HPDE6-E6E7 (cell line): ENCODE data around the gene CENPL.
"Not testable (repeated sequence)": the region's sequence is repeated elsewhere in the genome, so short reads cannot be mapped to it uniquely, and the experiment has no call there.

Experiments used
- DNase-seq: peaks from one replicate; pipeline ENCODE4 v3.0.0; 2011; ENCODE audit warnings: missing footprints; ENCODE audit errors: extremely low spot score

The CENPL gene

DNA sequence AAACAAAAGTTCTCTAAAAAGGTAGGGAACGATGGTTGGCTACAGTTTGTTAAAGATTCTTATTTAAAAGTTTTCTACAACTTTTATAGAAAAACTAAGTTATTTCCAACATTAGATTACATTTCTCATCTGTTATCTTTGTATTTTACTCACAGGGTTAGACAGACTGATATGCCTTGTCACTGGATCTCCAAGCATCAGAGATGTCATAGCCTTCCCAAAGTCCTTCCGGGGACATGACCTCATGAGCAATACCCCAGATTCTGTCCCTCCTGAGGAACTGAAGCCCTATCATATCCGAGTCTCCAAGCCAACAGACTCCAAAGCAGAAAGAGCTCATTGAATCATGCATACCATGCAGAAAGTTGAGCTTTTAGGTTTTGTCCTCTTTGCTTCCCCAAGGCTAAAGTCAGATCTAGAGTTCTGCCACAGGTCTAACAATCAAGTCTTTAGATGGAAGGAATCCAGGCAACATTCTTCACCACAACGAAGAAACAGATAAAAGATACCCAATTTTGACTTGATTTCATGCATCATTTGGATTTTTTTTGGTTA lies 32.8 kb upstream of the CENPL start:
- DNase-seq, result no peak

DNA sequence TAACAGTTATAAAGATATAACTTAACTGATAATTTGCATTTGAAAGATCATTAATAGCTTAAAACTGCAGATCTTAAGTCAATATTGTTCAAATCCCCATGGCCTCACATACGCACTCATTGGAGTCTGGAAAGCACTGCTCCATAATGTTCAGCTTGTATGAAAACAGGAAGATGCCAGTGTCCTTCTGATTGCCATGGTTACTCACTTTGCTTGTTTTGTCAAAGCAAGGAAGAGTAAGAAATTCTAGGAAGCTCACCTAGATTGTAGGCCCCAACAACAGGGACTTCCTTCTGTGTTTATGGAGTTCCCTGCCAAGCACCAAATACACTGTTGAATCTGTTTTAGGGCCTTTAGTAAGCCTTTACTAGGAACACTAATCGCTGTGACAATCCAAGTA lies 32.2 kb upstream of the CENPL start:
- no peak for DNase-seq

DNA sequence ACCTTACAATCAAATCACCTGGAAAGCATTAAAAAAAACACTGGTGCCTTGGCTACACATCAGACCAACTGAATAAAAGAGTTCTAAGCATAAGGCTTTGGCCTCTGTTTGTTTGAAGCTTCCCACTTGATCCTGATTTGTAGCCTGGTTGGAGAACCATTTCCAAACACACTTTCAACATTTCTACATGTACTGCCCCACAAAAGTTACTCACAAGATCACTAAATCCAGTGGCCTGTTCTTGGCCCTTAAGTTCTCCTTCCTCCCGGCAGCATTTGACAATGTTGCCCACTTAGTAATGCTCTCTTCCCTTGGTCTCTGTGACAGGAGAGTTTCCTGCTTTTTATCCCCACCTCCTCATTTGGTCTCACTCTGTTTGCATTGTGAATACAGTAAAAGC lies 31.3 kb upstream of the CENPL start:
- no peak for DNase-seq

DNA sequence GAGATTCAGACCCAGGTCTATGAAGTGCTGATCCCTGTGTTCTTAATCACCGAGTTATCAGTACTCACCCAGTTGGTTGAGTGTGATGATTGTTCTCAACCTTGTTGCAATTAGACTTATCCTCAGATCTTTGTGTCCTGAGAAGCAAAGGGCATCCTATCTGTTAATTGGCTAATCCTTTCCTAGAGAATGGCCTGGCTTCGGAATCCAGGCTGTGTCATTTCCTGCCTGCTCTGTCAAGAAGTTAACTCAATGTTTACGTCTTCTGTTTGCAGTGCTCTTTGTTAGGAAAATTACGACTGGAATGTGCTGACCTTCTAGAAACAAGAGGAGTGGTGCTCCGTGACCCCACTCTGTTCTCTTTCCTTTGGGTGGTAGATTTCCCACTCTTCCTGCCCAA lies 28.4 kb upstream of the CENPL start:
- no peak for DNase-seq

DNA sequence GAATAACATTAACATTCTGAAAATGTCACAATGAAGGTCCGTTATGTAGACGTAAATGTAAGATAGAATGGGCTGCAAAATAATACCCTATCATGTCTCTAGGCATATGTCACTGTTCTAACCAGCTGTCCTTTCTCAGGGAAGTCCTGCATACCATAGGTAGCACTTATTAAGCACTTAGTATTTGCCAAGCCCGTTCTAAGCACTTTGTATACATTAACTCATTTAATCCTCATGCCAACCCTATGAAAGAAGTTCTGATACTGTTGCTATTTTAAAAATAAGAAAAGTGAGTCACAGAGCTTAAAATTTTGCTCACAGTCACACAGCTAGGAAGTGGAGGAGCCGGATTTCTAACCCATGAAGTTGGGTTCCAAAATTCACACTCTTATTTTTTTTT lies 27.4 kb upstream of the CENPL start:
- no peak for DNase-seq

DNA sequence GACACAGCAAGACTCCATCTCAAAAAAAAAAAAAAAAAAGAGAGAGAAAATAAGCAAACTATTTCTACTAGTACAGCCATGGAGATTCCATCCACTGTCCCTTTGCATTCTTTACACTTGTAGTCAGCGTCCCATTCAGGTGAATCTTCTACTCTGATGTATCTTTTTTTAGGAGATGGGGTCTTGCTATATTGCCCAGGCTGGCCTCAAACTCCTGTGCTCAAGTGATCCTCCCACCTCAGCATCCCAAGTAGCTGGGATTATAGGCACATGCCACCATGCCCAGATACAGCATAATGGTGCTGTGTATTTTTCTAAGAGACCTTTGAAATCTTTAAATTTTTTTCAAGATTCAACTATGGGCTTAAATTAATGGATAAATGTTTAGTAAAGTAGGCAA lies 8.1 kb upstream of the CENPL start:
- no peak for DNase-seq

DNA sequence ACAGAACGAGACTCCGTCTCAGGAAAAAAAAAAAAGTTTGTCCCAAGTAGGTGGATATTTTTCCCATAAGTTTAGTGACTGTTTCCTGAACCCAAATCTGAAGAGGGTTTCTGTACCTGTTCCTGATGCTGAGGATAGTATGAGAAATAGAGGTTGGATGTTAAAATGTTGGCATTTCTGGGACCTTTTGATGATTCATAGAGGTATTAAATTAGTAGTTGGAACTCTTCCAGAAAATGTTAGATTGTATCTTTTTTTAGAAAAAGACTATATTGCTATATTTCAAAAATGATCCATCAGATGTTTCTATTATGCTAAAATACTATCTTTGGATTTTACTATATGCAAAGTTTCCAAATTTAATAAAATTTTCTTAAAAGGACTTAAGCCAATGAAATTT lies 2.9 kb upstream of the CENPL start:
- no peak for DNase-seq

DNA sequence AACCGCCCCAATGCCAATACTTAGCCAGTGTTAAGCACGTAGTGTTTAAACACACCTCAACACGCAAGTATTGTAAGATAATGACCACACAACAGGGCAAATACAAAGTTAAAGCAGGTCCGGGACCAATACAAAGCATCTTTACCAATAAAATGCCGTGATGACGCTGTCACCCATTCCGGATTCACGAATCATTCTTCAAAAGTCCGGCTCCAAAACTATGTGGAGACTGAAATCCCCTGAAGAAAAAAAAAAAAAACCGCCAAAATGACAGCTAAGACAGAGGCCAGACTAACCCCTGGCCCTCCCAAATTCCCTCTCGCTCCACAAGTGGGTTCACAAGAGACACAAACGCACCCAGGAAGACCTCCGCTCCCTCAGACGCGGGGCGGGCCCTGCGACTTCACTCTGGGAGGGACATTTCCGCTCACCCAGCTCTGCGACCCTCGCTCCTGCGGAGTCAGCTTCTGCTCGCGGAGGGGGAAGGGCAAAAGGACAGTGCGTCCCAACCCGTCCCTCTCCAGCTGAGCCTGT lies 835 bp downstream of the CENPL start:
- DNase-seq, result no peak

DNA sequence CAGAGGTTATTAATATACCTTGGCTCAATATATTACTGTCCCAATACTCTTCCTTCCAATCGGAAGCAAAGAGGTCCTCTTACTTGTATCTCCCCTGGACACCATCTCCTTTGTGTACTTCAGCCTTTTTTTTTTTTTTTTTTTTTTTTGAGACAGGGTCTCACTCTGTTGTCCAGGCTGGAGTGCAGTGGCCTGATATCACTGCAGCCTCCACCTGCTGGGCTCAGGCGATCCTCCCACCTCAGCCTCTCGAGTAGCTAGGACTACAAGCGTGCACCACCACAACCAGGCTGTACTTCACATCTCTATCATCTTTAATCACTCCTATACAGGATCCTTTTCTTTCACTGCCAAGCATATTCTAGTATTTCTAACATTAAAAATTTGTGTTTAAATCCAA lies 3.0 kb downstream of the CENPL start:
- DNase-seq, result no peak

DNA sequence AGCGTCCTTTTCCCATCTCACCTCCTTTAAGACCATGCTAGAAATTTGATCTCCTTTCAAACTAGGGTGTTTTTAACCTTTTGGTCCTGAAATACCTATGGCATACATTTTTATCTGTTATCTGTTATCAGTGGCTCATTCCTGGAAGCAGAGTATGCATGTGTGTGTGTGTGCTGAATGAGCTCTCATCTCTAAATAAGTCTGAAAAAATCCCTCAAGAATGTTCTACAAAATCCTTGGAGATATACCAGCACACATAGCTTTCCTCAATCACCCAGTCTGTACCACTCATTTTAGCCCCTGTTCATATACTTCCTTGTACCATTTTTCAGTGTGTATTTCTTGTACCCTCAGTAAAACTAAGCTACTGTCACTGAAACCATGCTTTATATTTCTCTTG lies 6.2 kb downstream of the CENPL start:
- no peak for DNase-seq

DNA sequence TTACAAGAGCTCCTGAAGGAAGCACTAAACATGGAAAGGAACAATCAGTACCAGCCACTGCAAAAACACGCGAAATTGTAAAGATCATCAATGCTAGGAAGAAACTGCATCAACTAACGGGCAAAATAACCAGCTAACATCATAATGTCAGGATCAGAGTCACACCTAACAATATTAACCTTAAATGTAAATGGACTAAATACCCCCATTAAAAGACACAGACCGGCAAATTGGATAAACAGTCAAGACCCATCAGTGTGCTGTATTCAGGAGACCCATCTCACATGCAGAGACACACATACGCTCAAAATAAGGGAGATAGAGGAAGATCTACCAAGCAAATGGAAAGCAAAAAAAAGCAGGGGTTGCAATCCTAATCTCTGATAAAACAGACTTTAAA lies 11.0 kb downstream of the CENPL start:
- DNase-seq, result not testable (repeated sequence)

DNA sequence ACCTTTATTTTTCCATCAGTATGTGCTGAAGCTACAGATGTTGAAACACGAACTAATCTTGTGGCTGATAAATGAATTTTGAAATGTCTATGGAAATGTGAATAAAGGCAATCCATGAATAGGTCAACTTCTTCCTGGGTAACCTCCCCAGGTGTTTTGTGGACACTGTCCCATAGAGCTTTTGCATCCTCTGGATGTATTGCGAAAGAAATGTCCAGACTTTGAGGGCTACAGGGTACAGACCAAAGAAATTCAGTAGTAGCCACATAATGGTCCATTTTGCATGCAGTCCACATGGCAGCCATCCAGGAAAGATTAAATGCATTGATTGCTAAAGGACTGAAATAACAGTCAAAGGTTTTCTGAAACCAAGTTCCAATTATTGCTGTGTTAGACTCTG lies 21.7 kb downstream of the CENPL start:
- DNase-seq, result no peak

DNA sequence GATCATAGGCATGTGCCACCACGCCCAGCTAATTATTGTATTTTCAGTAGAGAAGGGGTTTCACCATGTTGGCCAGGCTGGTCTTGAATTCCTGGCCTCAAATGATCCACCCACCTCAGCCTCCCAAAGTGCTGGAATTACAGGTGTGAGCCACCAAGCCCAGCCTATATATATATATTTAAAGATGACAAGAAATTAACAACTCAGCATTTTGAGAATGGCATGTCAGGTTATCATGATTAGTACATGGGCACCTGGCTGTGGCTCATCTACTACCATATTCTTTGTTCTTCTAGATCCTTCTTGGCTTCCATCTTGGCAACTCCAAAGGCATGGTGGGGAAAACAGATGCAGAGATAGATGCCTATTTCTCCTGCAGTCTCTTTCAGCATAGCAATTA lies 24.7 kb downstream of the CENPL start:
- not testable (repeated sequence) for DNase-seq

DNA sequence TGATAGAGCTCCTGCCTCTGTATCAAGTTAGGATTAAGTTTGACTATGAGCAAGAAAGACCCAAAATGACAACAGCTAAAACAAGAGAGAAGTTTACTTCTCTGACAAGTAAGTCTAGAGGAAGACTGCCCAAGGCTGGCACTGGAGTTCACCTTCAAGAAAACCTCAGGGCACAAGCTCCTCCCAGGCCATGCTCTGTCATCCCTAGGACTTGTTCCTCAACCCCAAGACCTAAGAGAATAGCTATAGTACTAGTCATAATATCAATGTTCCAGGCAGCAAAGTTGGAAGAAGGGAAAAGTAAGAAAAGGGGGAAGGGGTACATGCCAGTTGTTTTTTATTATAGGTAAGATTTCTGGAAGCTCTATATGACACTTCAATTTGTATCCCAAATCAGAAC lies 26.6 kb downstream of the CENPL start:
- DNase-seq, result peak; percentile 8

DNA sequence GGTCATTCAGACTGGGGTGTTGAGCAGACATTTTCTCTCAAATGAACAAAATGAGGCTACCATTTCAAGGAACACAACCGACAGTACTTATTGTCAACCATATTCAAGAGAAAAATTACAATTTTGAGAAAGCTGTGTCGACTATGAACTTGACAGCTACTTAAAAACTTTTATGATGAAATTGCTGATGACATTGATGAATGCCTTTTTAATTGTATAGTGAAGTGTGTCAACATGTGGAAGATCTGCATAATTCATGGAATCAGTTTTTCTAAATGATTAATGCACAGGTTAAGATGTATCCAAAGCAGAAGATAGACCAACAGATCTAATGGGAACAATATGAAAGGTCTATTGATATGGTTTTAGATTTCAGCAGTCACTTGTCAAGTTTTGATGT lies 34.8 kb downstream of the CENPL start:
- no peak for DNase-seq

DNA sequence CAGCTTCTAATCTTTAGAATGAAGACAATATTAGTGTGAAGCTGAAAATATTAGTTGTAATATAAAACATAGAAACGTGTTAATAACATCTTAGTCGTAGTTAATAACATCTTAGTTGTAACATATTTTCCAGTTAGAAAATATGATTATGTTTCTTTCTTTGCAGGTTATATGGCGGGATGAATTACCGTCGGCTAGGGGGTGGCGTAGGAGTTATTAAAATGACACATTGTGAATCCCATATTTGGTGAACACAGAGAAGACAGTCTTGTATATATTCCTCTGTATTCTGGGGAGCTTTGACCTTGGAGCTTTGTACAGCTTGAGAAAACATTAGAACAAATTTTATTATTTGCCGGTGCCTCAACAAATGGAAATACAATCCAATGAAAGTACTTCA lies 39.7 kb downstream of the CENPL start:
- no peak for DNase-seq

DNA sequence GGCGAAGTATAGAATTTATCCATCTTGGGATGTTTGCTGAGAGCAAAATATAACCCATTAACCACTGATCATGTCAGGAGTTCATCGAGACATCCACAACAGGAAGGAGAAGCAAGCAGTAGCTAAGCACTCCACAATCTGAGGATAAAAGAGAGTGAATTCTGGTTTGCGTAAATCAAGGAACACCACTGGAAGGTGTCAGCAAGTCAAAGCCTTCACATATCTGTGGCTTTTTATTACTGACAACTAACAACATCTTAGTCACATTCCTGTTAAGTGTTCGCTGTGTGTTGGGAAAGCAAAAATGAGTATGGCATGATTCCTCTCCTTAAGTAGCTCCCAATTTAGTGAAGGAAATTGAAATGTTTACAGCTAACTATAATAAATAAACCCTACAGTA lies 44.7 kb downstream of the CENPL start:
- DNase-seq, result no peak

DNA sequence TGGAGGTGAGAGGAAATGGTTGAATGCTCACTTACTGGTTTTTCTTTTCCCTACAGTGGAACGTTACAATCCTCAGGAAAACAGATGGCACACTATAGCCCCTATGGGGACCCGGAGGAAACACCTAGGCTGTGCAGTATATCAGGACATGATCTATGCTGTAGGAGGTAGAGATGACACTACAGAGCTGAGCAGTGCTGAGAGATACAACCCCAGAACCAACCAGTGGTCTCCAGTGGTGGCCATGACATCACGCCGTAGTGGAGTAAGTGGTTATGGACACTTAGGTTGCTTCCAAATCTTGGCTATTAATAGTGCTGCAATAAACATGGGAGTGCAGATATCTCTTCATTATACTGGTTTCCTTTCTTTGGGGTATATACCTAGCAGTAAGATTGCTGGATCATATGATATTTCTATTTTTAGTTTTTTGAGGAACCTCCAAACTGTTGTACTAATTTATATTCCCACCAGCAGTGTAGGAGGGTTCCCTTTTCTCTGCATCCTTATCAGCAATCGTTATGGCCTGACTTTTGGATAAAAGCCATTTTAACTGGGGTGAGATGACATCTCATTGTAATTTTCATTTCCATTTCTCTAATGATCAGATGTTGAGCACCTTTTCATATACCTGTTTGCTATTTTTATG lies 49.0 kb downstream of the CENPL start:
- no peak for DNase-seq

DNA sequence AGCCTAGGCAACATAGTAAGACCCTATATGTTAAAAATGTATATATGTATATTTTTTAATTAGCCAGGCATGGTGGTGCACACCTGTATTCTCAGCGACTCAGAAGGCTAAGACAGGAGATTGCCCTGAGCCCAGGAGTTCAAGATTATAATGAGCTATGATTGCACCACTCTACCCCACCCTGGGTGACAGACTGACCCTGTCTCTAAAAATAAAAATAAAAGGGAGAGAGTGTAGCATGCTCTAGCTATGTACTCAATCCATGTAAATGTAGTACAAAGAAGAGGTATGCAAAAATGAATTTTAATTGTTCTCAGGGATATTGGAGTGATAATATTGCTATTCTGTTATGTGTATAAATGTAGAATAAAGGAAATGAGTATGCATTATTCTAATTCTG lies 53.1 kb downstream of the CENPL start:
- no peak for DNase-seq

DNA sequence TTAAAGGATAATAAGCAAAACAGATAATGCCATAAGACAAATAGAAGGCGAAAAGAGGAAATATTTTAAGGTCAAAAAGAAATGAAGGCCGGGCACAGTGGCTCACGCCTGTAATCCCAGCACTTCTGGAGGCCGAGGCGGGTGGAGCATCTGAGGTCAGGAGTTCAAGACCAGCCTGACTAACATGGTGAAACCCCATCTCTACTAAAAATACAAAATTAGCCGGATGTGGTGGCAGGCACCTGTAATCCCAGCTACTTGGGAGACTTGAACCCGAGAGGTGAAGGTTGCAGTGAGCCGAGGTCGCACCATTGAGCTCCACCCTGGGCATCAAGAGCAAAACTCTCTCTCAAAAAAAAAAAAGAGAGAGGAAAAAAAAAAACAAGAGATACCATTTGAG lies 54.4 kb downstream of the CENPL start:
- DNase-seq, result not testable (repeated sequence)

DNA sequence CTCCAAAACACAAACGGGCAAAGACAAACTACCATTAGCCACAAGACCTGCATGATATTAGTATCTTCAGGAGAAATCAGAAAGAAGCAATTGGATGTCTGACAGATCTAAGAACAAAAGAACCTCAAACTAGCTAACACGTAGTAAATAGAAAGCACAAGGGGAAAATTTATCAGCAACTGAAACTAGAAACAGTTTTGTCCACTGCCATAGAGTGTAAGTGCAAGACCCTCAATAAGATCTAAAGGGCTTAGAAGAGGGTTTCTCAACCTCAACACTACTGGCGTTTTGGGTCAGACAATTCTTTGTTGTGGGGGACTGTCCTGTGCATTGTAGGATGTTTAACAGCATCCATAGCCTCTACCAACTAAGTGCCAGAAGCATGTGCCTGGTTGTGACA lies 55.9 kb downstream of the CENPL start:
- DNase-seq, result no peak

DNA sequence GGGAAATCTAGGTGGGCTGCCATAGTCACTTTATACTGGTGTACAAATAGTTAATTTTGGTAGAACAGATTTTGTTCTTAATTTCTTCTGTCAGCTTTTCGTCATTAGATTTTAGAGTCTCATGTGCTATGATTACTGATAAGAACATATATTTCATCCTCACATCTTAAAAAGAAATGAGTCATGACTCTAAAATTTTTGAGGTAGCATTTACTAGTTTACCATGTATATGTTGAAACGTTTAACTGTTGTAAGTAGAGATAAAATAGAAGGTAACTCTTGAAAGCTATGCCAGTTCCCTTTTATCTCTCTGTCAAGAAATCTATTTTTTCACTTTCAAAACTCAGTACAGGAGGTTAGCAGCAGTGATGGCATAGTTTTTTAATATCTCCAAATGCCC lies 56.5 kb downstream of the CENPL start:
- no peak for DNase-seq

DNA sequence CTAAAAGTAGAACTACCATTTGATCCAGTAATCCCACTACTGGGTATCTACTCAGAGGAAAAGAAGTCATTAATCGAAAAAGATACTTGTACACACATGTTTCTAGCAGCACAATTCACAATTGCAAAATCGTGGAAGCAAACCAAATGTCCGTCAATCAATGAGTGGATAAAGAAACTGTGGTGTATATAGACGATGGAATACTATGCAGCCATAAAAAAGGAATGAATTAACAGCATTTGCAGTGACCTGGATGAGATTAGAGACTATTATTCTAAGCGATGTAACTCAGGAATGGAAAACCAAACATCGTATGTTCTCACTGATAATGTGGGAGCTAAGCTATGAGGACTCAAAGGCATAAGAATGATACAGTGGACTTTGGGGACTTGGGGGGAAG lies 60.4 kb downstream of the CENPL start:
- not testable (repeated sequence) for DNase-seq

DNA sequence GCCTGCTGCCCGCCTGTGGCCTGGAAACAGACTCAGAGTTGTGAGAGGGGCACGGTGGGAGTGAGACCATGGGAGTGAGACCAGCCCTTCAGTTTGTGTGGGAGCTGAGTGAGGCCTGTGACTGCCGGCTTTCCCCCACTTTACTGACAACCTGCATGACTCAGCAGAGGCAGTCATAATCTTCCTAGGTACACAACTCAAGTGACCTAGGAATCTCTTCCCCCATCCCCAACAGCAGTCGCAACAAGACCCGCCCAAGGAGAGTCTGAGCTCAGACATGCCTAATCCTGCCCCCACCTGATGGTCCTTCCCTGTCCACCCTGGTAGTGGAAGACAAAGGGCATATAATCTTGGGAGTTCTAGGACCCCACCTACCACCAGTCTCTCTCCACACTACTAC lies 65.7 kb downstream of the CENPL start:
- peak; percentile 8 for DNase-seq
